DMS153 treated with DMSO at 0.1 percent for 48 hours (cell line): ENCODE measurements around the gene TAF9B.
"Not testable (repeated sequence)": the region's sequence is repeated elsewhere in the genome, so short reads cannot be mapped to it uniquely, and the experiment has no call there.

Experiments
- DNase-seq: peaks from one replicate; lab custom pipeline; 2025; ENCODE audit not compliant: unreplicated experiment; lab: John Stamatoyannopoulos, UW

Gene TAF9B

GRCh38 chrX:78116766-78117165 lies 22.7 kb downstream of the TAF9B start:
- DNase-seq = no peak

DNA sequence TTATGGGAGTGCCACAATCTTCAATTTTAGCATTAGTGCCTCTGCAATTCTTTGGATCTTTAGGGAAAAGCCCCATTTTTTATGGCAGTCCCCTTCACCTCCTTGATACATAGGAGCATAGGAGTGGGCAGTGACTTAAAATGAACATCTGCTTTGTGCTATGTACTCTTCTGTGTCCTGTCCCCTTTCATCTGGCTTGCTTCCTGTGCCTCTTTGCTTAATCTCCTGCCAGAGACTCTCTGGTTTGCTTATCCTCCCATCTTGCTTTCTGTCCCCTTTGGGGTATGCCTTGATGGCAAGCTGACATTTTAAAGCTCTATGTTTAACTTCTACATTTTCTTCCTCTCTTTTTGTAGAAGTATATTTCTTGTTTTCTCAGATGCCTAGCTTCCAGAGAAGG lies 23.1 kb downstream of the TAF9B start:
- DNase-seq = no peak

GRCh38 chrX:78111140-78111931 lies 28.1 kb downstream of the TAF9B start:
- DNase-seq = no peak

DNA sequence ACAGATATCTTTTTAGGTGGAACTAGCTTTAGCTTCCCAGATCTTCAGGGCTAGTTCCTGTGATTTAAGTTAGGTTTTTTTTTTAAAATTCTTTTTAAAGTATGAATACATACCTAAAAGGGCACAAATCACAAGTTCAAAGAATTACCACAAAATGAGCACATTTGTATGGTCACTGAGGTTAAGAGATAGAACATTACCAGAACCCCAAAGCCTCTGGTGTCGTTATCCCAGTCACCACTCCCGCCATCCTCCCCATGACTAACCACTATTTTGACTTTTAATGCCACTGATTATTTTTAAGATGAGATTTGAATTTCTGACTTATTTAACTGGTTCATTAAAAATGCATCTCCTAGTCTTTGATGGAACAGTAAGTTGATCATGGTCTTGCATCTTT lies 30.0 kb downstream of the TAF9B start:
- DNase-seq = no peak

GRCh38 chrX:78106651-78106986 lies 32.8 kb downstream of the TAF9B start:
- no peak for DNase-seq

DNA sequence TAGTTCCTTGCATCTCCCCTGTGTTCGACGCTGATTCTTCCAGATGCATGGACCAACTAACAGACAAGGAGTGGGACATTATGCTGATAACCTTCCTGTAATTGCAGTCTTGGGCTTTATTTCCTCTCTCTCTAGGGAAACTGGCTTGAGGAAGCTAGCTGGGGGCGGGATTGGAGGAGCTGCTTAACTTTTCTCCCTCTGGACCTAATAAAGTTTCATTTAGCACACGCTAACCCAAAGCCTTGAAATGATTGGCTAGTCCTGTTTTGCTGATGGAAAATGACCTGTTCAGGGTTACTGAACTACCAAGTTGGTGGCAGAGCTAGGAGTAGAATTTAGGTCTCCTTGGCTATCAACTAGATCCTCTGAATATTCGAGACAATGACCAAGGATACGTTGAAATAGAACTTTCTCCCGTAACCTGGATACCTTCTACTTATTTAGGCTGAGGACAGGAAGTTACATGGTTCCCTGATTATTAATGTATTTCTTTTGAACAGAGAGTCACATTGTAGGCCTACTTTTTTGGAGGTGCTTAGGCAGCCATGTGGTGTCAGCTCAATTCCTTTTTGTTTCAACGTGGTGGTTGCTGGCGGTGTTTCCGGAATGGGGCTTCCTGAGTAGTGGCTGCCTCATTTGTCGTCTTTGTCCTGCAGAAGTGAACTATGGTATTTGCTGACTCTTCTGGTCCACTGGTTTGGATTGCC lies 33.4 kb downstream of the TAF9B start:
- no peak for DNase-seq

- DNase-seq = no peak
Measured at GRCh38 chrX:78104447-78105176, 34.8 kb downstream of the TAF9B start.

- peak; percentile 45 for DNase-seq
Measured at GRCh38 chrX:78103623-78104446, 35.6 kb downstream of the TAF9B start, which contains the start of gene PGK1. Gene PGK1 (plus strand): TSS chrX:78104248. CDS start chrX:78104341, 93 bp downstream.

DNA sequence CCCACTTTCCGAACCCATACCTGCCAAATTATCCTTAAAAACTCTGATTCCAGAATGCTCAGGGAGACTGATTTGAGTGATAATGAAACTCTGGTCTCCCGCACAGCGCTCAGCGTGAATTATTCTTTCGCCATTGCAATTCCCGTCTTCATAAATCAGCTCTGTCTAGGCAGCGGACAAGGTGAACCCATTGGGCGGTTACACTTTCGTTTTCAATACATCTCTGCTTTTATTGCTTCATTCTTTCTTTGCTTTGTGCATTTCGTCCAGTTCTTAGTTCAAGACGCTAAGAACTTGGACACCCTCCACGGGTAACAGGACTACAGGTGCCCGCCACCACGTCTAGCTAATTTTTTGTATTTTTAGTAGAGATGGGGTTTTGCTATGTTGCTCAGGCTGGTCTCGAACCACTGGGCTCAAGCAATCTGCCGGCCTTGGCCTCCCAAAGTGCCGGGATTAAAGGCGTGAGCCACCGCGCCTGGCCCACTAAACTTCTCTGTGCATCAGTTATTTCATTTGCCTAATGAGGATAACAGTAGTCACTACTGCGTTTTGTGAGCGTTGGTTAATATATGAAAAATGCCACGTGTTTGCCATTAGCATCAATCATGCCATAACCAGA lies 36.3 kb downstream of the TAF9B start:
- DNase-seq = no peak

GRCh38 chrX:78102091-78102490 lies 37.4 kb downstream of the TAF9B start:
- DNase-seq = no peak

DNA sequence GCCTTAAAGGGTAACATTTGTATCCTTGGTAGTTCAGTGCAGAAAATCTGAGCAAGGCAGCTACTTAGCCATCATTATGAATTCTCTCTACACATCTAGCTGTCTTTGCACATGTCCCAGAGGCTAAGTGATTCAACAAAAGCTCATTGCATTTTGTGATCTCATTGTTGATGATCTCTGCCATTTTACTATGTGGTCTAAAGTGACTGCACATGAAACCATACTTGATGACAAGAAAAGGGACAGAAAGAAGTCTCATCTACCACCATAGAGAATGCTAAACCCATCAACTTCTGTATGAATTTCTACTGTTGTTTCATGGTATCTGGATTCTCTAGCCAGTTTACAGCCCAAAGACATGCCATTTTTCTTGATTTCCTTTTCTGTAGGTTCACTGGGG lies 41.3 kb downstream of the TAF9B start:
- DNase-seq = no peak

DNA sequence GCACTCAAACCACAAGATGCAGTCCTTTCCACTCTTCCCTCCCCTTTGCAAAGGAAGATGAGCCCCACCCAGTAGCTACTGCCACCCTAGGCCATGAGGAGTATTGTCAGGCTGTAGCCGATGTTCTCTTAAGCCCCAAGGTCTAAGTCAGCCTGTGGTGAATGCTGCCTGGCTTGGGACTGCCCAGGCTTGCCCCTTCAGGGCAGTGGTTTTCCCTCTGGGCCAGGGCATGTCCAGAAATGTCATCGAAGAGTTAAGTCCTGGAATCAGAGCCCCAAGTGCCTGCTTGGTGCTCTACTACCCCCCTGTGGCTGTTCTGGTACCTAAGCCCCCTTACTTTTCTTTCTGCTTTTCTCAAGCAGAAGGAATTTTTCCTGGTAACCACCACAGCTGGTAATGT lies 47.2 kb downstream of the TAF9B start:
- no peak for DNase-seq

GRCh38 chrX:78081413-78081812 lies 58.0 kb downstream of the TAF9B start:
- not testable (repeated sequence) for DNase-seq
